WTC11 (cell line): ENCODE data around the gene CBX1. TPM values are rescaled to one million over a fixed set of nuclear protein-coding genes. Genes with fewer than 3 reads are reported as not detected.

Source experiments
- ATAC-seq: fragments of 200-7000 bp; cut with Tn5 transposase; 2 replicates; pipeline ENCODE4 v1.10.0; 2021; ENCODE audit warnings: mild to moderate bottlenecking, moderate library complexity
- CTCF ChIA-PET: fragments of 300-600 bp; sonication (Branson Sonifier 250); formaldehyde crosslinking; loops from one replicate; lab custom pipeline; 2021; ENCODE audit warnings: antibody characterized with exemption; lab: Charles Lee
- POLR2A ChIA-PET: fragments of 350-600 bp; sonication (Branson Sonifier 250); formaldehyde crosslinking; loops from one replicate; lab custom pipeline; 2021; ENCODE audit warnings: antibody characterized with exemption; lab: Charles Lee
- DNase-seq: peaks from one replicate; pipeline ENCODE4 v3.0.0; 2021; ENCODE audit warnings: low spot score
- H3K27ac Mint-ChIP-seq: 2 replicates; pipeline ENCODE4 v1.8.0; 2021; ENCODE audit warnings: mixed read lengths
- H3K27me3 Mint-ChIP-seq: 2 replicates; pipeline ENCODE4 v1.8.0; 2021; ENCODE audit warnings: low read depth, mild to moderate bottlenecking, moderate library complexity, mixed read lengths
- H3K36me3 Mint-ChIP-seq: 2 replicates; pipeline ENCODE4 v1.8.0; 2021; ENCODE audit warnings: mixed read lengths
- H3K4me1 Mint-ChIP-seq: 2 replicates; pipeline ENCODE4 v1.8.0; 2022; ENCODE audit warnings: mixed read lengths
- H3K4me3 Mint-ChIP-seq: 2 replicates; pipeline ENCODE4 v1.8.0; 2021; ENCODE audit warnings: mild to moderate bottlenecking, moderate library complexity, mixed read lengths
- H3K9me3 Mint-ChIP-seq: 2 replicates; pipeline ENCODE4 v1.8.0; 2021; ENCODE audit warnings: mixed read lengths
- ETV6 ChIP-seq: sonication (generic); formaldehyde crosslinking; IDR thresholded peaks from 2 replicates; pipeline ENCODE4 v1.8.1; 2022; ENCODE audit warnings: mild to moderate bottlenecking, missing genetic modification reagents
- FOXK1 ChIP-seq: sonication (generic); formaldehyde crosslinking; IDR thresholded peaks from 2 replicates; pipeline ENCODE4 v1.8.0; 2022; ENCODE audit warnings: mild to moderate bottlenecking, moderate library complexity, missing genetic modification reagents
- IRF2 ChIP-seq: sonication (generic); formaldehyde crosslinking; IDR thresholded peaks from 2 replicates; pipeline ENCODE4 v1.8.0; 2022; ENCODE audit warnings: low read depth, missing genetic modification reagents, borderline replicate concordance
- KAT7 ChIP-seq: sonication (generic); formaldehyde crosslinking; IDR thresholded peaks from 2 replicates; pipeline ENCODE4 v1.8.1; 2023; ENCODE audit warnings: missing genetic modification reagents, mild to moderate bottlenecking, borderline replicate concordance
- MXD4 ChIP-seq: fragments of 250-450 bp; sonication (Bioruptor Pico); IDR thresholded peaks from 2 replicates; pipeline ENCODE4 v1.8.0; 2021; ENCODE audit warnings: mild to moderate bottlenecking, moderate library complexity, borderline replicate concordance
- ZBTB21 ChIP-seq: sonication (generic); formaldehyde crosslinking; IDR thresholded peaks from 2 replicates; pipeline ENCODE4 v1.8.1; 2023; ENCODE audit warnings: mild to moderate bottlenecking, missing genetic modification reagents, borderline replicate concordance
- ZNF317 ChIP-seq: sonication (generic); formaldehyde crosslinking; IDR thresholded peaks from 2 replicates; pipeline ENCODE4 v1.8.1; 2023; ENCODE audit warnings: low read depth, mild to moderate bottlenecking, moderate library complexity, missing genetic modification reagents, borderline replicate concordance
- ZNF396 ChIP-seq: fragments of 250-450 bp; sonication (Bioruptor Pico); IDR thresholded peaks from 2 replicates; pipeline ENCODE4 v1.8.0; 2021; ENCODE audit warnings: mild to moderate bottlenecking, moderate library complexity, borderline replicate concordance
- total RNA-seq: library from RNA; stranded (reverse); gene quantifications from 3 replicates; pipeline ENCODE4 v1.2.3, GENCODE V29; 2021
- TF ChIP-seq, protein P1 (sequence below): sonication (generic); formaldehyde crosslinking; IDR thresholded peaks from 2 replicates; pipeline ENCODE4 v1.8.1; 2023; ENCODE audit warnings: mild to moderate bottlenecking, missing genetic modification reagents
- TF ChIP-seq, protein P2 (sequence below): sonication (generic); formaldehyde crosslinking; IDR thresholded peaks from 2 replicates; pipeline ENCODE4 v1.8.0; 2022; ENCODE audit warnings: mild to moderate bottlenecking, missing genetic modification reagents
- TF ChIP-seq, protein P3 (sequence below): sonication (generic); formaldehyde crosslinking; IDR thresholded peaks from 2 replicates; pipeline ENCODE4 v1.8.1; 2022; ENCODE audit warnings: mild to moderate bottlenecking, missing genetic modification reagents, moderate library complexity, borderline replicate concordance
- TF ChIP-seq, protein P4 (sequence below): sonication (generic); formaldehyde crosslinking; IDR thresholded peaks from 2 replicates; pipeline ENCODE4 v1.8.0; 2022; ENCODE audit warnings: missing genetic modification reagents
- TF ChIP-seq, protein P5 (sequence below): fragments of 250-450 bp; sonication (Bioruptor Pico); conservative IDR thresholded peaks from 2 replicates; pipeline ENCODE4 v1.9.0; 2021; ENCODE audit warnings: mild to moderate bottlenecking
- TF ChIP-seq, protein P6 (sequence below): sonication (generic); formaldehyde crosslinking; IDR thresholded peaks from 2 replicates; pipeline ENCODE4 v1.8.1; 2022; ENCODE audit warnings: low read depth, mild to moderate bottlenecking, moderate library complexity, missing genetic modification reagents, borderline replicate concordance
- TF ChIP-seq, protein P7 (sequence below): sonication (generic); formaldehyde crosslinking; IDR thresholded peaks from 2 replicates; pipeline ENCODE4 v1.8.1; 2022; ENCODE audit warnings: mild to moderate bottlenecking, moderate library complexity, missing genetic modification reagents
- TF ChIP-seq, protein P8 (sequence below): sonication (generic); formaldehyde crosslinking; conservative IDR thresholded peaks from 2 replicates; pipeline ENCODE4 v1.8.1; 2023; ENCODE audit warnings: mild to moderate bottlenecking, low read depth, missing genetic modification reagents, moderate library complexity
- TF ChIP-seq, protein P9 (sequence below): sonication (generic); formaldehyde crosslinking; IDR thresholded peaks from 2 replicates; pipeline ENCODE4 v1.8.0; 2023; ENCODE audit warnings: missing genetic modification reagents

Gene CBX1
- total RNA-seq, 1 experiment from 2014 or later, result 162 TPM

DNA sequence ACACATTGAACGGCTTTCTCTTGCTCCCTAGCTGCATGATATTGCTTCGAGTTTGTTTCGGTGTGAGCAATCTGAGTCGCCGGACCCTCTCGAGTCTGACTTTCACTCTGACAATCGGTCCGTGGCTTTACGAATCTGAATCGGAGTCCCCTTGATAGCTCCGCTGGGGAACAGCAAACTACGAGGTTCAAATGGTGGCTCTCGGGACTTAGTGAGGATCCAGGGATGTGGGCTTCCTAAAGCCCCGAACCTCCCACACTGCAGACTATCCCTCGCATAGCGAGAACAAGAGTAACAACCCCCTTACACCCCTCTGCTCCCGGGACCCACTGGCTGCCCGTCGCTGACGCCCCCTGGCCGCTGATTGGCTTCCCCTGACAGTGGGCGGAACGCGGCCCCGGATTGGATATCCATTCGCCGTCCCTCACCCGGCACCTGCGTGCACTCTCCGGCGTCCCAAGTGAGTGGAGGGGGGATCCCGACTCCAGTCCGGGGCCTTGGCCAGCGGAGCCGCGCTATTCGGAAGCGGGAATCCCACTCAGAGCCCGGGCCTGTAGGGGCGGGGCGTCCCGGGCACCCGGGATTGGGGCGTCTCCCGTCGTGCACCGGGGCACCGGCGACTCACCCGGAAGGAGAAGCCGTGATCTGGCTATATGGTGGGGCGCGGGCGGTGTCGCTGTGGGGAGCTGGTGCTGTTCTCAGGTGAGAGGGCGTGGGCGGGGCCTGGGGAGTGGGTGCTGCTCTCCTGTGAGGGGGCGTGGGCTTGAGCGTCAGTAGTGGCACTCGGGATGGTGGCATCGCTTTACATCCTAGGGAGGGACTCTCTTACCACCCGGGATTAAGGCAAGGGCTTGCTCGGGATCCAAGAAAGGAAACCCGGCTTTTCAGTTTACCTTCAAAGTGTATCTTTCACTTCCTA lies 6.1 kb upstream of the CBX1 start, which contains the start of gene SNX11 (continued):
- TF ChIP-seq, protein P1, sequence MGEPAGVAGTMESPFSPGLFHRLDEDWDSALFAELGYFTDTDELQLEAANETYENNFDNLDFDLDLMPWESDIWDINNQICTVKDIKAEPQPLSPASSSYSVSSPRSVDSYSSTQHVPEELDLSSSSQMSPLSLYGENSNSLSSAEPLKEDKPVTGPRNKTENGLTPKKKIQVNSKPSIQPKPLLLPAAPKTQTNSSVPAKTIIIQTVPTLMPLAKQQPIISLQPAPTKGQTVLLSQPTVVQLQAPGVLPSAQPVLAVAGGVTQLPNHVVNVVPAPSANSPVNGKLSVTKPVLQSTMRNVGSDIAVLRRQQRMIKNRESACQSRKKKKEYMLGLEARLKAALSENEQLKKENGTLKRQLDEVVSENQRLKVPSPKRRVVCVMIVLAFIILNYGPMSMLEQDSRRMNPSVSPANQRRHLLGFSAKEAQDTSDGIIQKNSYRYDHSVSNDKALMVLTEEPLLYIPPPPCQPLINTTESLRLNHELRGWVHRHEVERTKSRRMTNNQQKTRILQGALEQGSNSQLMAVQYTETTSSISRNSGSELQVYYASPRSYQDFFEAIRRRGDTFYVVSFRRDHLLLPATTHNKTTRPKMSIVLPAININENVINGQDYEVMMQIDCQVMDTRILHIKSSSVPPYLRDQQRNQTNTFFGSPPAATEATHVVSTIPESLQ, result no peak
- TF ChIP-seq, protein P2, sequence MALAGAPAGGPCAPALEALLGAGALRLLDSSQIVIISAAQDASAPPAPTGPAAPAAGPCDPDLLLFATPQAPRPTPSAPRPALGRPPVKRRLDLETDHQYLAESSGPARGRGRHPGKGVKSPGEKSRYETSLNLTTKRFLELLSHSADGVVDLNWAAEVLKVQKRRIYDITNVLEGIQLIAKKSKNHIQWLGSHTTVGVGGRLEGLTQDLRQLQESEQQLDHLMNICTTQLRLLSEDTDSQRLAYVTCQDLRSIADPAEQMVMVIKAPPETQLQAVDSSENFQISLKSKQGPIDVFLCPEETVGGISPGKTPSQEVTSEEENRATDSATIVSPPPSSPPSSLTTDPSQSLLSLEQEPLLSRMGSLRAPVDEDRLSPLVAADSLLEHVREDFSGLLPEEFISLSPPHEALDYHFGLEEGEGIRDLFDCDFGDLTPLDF (CRISPR knock-in tag), result no peak
- TF ChIP-seq, protein P3, sequence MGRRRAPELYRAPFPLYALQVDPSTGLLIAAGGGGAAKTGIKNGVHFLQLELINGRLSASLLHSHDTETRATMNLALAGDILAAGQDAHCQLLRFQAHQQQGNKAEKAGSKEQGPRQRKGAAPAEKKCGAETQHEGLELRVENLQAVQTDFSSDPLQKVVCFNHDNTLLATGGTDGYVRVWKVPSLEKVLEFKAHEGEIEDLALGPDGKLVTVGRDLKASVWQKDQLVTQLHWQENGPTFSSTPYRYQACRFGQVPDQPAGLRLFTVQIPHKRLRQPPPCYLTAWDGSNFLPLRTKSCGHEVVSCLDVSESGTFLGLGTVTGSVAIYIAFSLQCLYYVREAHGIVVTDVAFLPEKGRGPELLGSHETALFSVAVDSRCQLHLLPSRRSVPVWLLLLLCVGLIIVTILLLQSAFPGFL (CRISPR knock-in tag), result no peak
- TF ChIP-seq, protein P4, sequence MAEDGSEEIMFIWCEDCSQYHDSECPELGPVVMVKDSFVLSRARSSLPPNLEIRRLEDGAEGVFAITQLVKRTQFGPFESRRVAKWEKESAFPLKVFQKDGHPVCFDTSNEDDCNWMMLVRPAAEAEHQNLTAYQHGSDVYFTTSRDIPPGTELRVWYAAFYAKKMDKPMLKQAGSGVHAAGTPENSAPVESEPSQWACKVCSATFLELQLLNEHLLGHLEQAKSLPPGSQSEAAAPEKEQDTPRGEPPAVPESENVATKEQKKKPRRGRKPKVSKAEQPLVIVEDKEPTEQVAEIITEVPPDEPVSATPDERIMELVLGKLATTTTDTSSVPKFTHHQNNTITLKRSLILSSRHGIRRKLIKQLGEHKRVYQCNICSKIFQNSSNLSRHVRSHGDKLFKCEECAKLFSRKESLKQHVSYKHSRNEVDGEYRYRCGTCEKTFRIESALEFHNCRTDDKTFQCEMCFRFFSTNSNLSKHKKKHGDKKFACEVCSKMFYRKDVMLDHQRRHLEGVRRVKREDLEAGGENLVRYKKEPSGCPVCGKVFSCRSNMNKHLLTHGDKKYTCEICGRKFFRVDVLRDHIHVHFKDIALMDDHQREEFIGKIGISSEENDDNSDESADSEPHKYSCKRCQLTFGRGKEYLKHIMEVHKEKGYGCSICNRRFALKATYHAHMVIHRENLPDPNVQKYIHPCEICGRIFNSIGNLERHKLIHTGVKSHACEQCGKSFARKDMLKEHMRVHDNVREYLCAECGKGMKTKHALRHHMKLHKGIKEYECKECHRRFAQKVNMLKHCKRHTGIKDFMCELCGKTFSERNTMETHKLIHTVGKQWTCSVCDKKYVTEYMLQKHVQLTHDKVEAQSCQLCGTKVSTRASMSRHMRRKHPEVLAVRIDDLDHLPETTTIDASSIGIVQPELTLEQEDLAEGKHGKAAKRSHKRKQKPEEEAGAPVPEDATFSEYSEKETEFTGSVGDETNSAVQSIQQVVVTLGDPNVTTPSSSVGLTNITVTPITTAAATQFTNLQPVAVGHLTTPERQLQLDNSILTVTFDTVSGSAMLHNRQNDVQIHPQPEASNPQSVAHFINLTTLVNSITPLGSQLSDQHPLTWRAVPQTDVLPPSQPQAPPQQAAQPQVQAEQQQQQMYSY (CRISPR knock-in tag), result no peak
- TF ChIP-seq, protein P5, sequence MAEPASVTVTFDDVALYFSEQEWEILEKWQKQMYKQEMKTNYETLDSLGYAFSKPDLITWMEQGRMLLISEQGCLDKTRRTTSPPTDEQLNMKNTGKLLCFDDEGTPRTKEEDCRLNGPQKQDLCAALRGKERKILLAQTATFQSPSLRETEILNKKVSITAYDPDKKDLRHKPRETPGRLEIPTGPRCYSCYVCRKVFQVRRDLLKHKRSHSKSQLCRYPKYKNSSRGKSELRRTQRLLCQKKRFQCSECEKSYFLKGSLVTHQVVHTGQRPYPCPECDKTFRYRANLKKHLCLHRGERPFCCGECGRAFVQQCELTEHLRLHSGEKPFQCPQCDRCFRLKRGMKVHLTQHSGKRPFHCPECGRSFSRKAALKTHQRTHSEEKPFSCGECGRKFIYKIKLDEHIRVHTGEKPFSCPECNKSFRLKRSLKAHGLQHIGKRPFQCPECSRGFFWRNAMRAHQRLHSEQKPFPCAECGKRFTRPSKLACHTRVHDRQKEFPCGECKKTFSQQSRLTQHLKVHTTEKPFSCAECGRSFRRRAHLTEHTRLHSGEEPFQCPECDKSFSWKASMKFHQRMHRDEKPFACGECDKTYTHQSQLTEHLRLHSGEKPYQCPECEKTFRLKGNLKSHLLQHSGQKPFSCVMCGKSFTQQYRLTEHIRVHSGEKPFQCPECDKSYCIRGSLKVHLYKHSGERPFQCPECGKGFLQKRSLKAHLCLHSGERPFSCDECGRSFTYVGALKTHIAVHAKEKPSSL (CRISPR knock-in tag), result no peak
- TF ChIP-seq, protein P6, sequence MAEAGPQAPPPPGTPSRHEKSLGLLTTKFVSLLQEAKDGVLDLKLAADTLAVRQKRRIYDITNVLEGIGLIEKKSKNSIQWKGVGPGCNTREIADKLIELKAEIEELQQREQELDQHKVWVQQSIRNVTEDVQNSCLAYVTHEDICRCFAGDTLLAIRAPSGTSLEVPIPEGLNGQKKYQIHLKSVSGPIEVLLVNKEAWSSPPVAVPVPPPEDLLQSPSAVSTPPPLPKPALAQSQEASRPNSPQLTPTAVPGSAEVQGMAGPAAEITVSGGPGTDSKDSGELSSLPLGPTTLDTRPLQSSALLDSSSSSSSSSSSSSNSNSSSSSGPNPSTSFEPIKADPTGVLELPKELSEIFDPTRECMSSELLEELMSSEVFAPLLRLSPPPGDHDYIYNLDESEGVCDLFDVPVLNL (CRISPR knock-in tag), result no peak
- peak; percentile 70; the same call in 1 of the 2 replicates for TF ChIP-seq ETV6

DNA sequence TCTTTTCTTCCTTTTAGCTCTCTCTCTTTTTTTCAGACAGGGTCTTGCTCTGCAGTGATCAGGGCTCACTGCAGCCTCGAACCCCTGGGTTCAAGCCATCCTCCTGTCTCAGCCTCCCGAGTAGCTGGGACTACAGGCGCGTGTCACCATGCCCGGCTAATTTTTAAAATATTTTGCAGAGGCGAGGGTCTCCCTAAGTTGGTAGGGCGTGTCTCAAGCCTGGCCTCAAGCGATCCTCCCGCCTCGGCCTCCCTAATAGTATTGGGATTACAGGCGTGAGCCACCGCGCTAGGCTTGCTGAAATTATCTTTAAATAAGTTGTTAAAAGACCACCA lies 5.5 kb upstream of the CBX1 start:
- CTCF ChIA-PET, result interaction anchor here (1.9 kb wide), 1 partner anchor 9 kb away, joined by 8 read pairs; no protein-coding TSS in a partner anchor
- Mint-ChIP-seq H3K27ac (no peak overlapping the region), H3K4me3 (peak overlapping the region; percentile 89), H3K9me3 (peaks cover 10% of the 10 kb centered on the region), H3K4me1 (peaks cover 11% of the 10 kb centered on the region), H3K36me3 (peaks cover 4% of the 10 kb centered on the region), H3K27me3 (peaks cover 8% of the 10 kb centered on the region; the same call in 1 of the 2 replicates)
- POLR2A ChIA-PET, result interaction anchor here (0.7 to 3.1 kb wide), 3 partner anchors 27 to 58 kb away, joined by 3 to 20 read pairs (median 5); partner anchors contain the start of gene NFE2L1
- DNase-seq (no peak), ATAC-seq (no peak)
- TF ChIP-seq ZNF396 (CRISPR knock-in tag) (no peak), FOXK1 (no peak), MXD4 (CRISPR knock-in tag) (no peak), ZBTB21 (no peak), IRF2 (CRISPR knock-in tag) (no peak), ZNF317 (CRISPR knock-in tag) (no peak), KAT7 (CRISPR knock-in tag) (no peak)
- TF ChIP-seq, protein P7, sequence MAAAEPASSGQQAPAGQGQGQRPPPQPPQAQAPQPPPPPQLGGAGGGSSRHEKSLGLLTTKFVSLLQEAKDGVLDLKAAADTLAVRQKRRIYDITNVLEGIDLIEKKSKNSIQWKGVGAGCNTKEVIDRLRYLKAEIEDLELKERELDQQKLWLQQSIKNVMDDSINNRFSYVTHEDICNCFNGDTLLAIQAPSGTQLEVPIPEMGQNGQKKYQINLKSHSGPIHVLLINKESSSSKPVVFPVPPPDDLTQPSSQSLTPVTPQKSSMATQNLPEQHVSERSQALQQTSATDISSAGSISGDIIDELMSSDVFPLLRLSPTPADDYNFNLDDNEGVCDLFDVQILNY, result no peak
- TF ChIP-seq, protein P8, sequence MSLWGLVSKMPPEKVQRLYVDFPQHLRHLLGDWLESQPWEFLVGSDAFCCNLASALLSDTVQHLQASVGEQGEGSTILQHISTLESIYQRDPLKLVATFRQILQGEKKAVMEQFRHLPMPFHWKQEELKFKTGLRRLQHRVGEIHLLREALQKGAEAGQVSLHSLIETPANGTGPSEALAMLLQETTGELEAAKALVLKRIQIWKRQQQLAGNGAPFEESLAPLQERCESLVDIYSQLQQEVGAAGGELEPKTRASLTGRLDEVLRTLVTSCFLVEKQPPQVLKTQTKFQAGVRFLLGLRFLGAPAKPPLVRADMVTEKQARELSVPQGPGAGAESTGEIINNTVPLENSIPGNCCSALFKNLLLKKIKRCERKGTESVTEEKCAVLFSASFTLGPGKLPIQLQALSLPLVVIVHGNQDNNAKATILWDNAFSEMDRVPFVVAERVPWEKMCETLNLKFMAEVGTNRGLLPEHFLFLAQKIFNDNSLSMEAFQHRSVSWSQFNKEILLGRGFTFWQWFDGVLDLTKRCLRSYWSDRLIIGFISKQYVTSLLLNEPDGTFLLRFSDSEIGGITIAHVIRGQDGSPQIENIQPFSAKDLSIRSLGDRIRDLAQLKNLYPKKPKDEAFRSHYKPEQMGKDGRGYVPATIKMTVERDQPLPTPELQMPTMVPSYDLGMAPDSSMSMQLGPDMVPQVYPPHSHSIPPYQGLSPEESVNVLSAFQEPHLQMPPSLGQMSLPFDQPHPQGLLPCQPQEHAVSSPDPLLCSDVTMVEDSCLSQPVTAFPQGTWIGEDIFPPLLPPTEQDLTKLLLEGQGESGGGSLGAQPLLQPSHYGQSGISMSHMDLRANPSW (CRISPR knock-in tag), result no peak
- TF ChIP-seq, protein P9, sequence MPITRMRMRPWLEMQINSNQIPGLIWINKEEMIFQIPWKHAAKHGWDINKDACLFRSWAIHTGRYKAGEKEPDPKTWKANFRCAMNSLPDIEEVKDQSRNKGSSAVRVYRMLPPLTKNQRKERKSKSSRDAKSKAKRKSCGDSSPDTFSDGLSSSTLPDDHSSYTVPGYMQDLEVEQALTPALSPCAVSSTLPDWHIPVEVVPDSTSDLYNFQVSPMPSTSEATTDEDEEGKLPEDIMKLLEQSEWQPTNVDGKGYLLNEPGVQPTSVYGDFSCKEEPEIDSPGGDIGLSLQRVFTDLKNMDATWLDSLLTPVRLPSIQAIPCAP (CRISPR knock-in tag), result no peak
